Gastroesophageal sphincter (tissue), 3 donors: ENCODE data around the gene MRPS15.

Experiments
- CTCF ChIP-seq, 4 experiments: fragments of 200-600 bp in 2 of 4; fragments of 450-650 bp in 2 of 4; sonication (generic) in 1 of 4; IDR thresholded peaks; one replicate each; pipeline ENCODE4 v1.5.1; 2017 to 2019; ENCODE audit warnings: antibody characterized with exemption in 4 of 4, mild to moderate bottlenecking in 2 of 4, moderate library complexity in 2 of 4
- EP300 ChIP-seq: sonication (generic); formaldehyde crosslinking; IDR thresholded peaks from one replicate; pipeline ENCODE4 v1.6.1; 2017; ENCODE audit warnings: antibody characterized with exemption, mild to moderate bottlenecking
- POLR2A ChIP-seq, 2 donors: fragments of 450-650 bp; IDR thresholded peaks; one replicate each; pipeline ENCODE4 v1.6.1; 2017; ENCODE audit warnings: antibody characterized with exemption in 2 of 2, mild to moderate bottlenecking in 2 of 2, moderate library complexity in 1 of 2
- POLR2AphosphoS5 ChIP-seq: sonication (generic); formaldehyde crosslinking; IDR thresholded peaks from one replicate; pipeline ENCODE4 v1.6.1; 2017; ENCODE audit warnings: antibody characterized with exemption

- TF ChIP-seq CTCF (IDR thresholded peaks at IDR 0.05) (no peak), POLR2A (IDR thresholded peaks at IDR 0.05) (no peak), POLR2AphosphoS5 (no peak), EP300 (no peak)
These were observed 8.8 kb downstream of the MRPS15 start for GRCh38 chr1:36455386-36455785.
